CD14-positive monocyte (primary cell): ENCODE data around the gene SCN7A. TPM values are rescaled to one million over a fixed set of nuclear protein-coding genes. Genes with fewer than 3 reads are reported as not detected.
A peak's percentile ranks its signal among the peaks of the same experiment; 100 is the strongest.

Experiments
- DNase-seq, 3 donors: peaks; one replicate each; pipeline ENCODE4 v3.0.0-alpha.2; 2011 to 2022
- H2AFZ ChIP-seq: 2 replicates; pipeline ENCODE4 v1.6.0; 2012; ENCODE audit warnings: mild to moderate bottlenecking, low read depth, low read length, inconsistent platforms; ENCODE audit not compliant: insufficient read depth, poor library complexity, severe bottlenecking
- H3K27ac ChIP-seq, 2 donors: 1 replicate in 1 of 2; 2 replicates in 1 of 2; pipeline ENCODE4 v1.5.1; 2012 to 2013; ENCODE audit warnings: low read length in 2 of 2, control low read depth in 1 of 2, inconsistent platforms in 1 of 2, low read depth in 1 of 2, mild to moderate bottlenecking in 1 of 2
- H3K27me3 ChIP-seq, 2 donors: one replicate each; pipeline versions ENCODE4 v1.6.0 to v1.6.1; 2011 to 2013; ENCODE audit warnings: low read length in 2 of 2; ENCODE audit not compliant: control insufficient read depth in 2 of 2, insufficient read depth in 2 of 2
- H3K36me3 ChIP-seq, 2 donors: replicated peaks in 1 of 2; 1 replicate in 1 of 2; 2 replicates in 1 of 2; pipeline versions ENCODE4 v1.5.1 to v1.6.1; 2012 to 2013; ENCODE audit warnings: low read length in 2 of 2, control low read depth in 1 of 2, inconsistent platforms in 1 of 2, mild to moderate bottlenecking in 1 of 2; ENCODE audit not compliant: insufficient read depth in 2 of 2, control insufficient read depth in 1 of 2
- H3K4me1 ChIP-seq, 2 donors: 1 replicate in 1 of 2; 2 replicates in 1 of 2; pipeline versions ENCODE4 v1.5.1 to v1.6.1; 2012 to 2013; ENCODE audit warnings: low read length in 2 of 2, control low read depth in 1 of 2, inconsistent platforms in 1 of 2, mild to moderate bottlenecking in 1 of 2, moderate library complexity in 1 of 2; ENCODE audit not compliant: insufficient read depth in 2 of 2, control insufficient read depth in 1 of 2
- H3K4me2 ChIP-seq: replicated peaks from 2 replicates; pipeline ENCODE3; 2012; ENCODE audit warnings: low read length, moderate library complexity, mild to moderate bottlenecking; ENCODE audit not compliant: poor library complexity, severe bottlenecking; ENCODE audit errors: extremely low read depth
- H3K4me3 ChIP-seq, 3 experiments: fragments of 200-600 bp in 1 of 3; sonication (generic) in 1 of 3; replicated peaks in 1 of 3; 1 replicate in 2 of 3; 2 replicates in 1 of 3; pipeline ENCODE4 v1.5.1; 2011 to 2013; ENCODE audit warnings: low read length in 3 of 3, mild to moderate bottlenecking in 3 of 3, control low read depth in 2 of 3, low read depth in 2 of 3, inconsistent platforms in 1 of 3, moderate library complexity in 1 of 3
- H3K79me2 ChIP-seq: 2 replicates; pipeline ENCODE4 v1.6.0; 2012; ENCODE audit warnings: mild to moderate bottlenecking, control low read depth, inconsistent platforms, low read length, moderate library complexity; ENCODE audit not compliant: insufficient read depth
- H3K9ac ChIP-seq: 2 replicates; pipeline ENCODE4 v1.6.0; 2017; ENCODE audit warnings: low read length, mild to moderate bottlenecking; ENCODE audit not compliant: insufficient read depth, poor library complexity, severe bottlenecking
- H3K9me3 ChIP-seq, 2 donors: replicated peaks in 1 of 2; 1 replicate in 1 of 2; 2 replicates in 1 of 2; pipeline versions ENCODE4 v1.5.1 to v1.6.1; 2012 to 2013; ENCODE audit warnings: low read length in 2 of 2, control low read depth in 1 of 2; ENCODE audit not compliant: control insufficient read depth in 1 of 2, insufficient read depth in 1 of 2
- H4K20me1 ChIP-seq: 2 replicates; pipeline ENCODE4 v1.6.0; 2012; ENCODE audit warnings: mild to moderate bottlenecking, low read length, control low read depth, moderate library complexity; ENCODE audit not compliant: insufficient read depth
- H3K27ac Mint-ChIP-seq, 7 donors: one replicate each; pipeline ENCODE4 v1.8.0; 2020; ENCODE audit warnings: mild to moderate bottlenecking in 7 of 7, mixed read lengths in 7 of 7, moderate library complexity in 6 of 7, inconsistent platforms in 2 of 7
- H3K27me3 Mint-ChIP-seq, 3 donors: one replicate each; pipeline ENCODE4 v1.8.0; 2021 to 2022; ENCODE audit warnings: low read depth in 3 of 3, mild to moderate bottlenecking in 3 of 3, mixed read lengths in 3 of 3, moderate library complexity in 3 of 3, inconsistent platforms in 1 of 3
- H3K36me3 Mint-ChIP-seq, 2 donors: one replicate each; pipeline ENCODE4 v1.8.0; 2020; ENCODE audit warnings: mixed read lengths in 2 of 2, inconsistent platforms in 1 of 2, mild to moderate bottlenecking in 1 of 2
- H3K4me1 Mint-ChIP-seq: one replicate; pipeline ENCODE4 v1.8.0; 2020; ENCODE audit warnings: mild to moderate bottlenecking, mixed read lengths
- H3K4me3 Mint-ChIP-seq, 2 donors: one replicate each; pipeline ENCODE4 v1.8.0; 2020; ENCODE audit warnings: mild to moderate bottlenecking in 2 of 2, mixed read lengths in 2 of 2, moderate library complexity in 1 of 2
- H3K9me3 Mint-ChIP-seq, 7 donors: one replicate each; pipeline ENCODE4 v1.8.0; 2020 to 2022; ENCODE audit warnings: mixed read lengths in 7 of 7, mild to moderate bottlenecking in 6 of 7, moderate library complexity in 6 of 7, inconsistent platforms in 2 of 7
- CTCF ChIP-seq: fragments of 200-600 bp; IDR thresholded peaks from one replicate; pipeline ENCODE4 v1.8.0; 2022; ENCODE audit warnings: antibody characterized with exemption, mild to moderate bottlenecking
- WGBS: methylation state at CpG from one replicate; pipeline ENCODE4 v1.1.5; 2013; ENCODE audit warnings: missing lambda C conversion rate; ENCODE audit not compliant: insufficient coverage; 5-methylcytosine and 5-hydroxymethylcytosine counted together
- intact Hi-C, 2 donors: fragments of 100-400 bp; cut with micrococcal nuclease; formaldehyde crosslinking; loops; one replicate each; pipeline versions ENCODE4 v1.15.0 to v1.15.1; 2023
- polyA plus RNA-seq, 3 donors: library from polyadenylated mRNA; depleted of rRNA in 1 of 3; unstranded in 2 of 3; stranded (reverse) in 1 of 3; fragments of 300-500 nt in 2 of 3; fragments of >200 nt in 1 of 3; fragmentation: Illumina TruSeq in 2 of 3; gene quantifications; 1 replicate in 2 of 3; 2 replicates in 1 of 3; pipeline ENCODE4 v1.2.3, GENCODE V29; 2012 to 2021

SCN7A gene
- polyA plus RNA-seq, 3 donors = not detected

DNA sequence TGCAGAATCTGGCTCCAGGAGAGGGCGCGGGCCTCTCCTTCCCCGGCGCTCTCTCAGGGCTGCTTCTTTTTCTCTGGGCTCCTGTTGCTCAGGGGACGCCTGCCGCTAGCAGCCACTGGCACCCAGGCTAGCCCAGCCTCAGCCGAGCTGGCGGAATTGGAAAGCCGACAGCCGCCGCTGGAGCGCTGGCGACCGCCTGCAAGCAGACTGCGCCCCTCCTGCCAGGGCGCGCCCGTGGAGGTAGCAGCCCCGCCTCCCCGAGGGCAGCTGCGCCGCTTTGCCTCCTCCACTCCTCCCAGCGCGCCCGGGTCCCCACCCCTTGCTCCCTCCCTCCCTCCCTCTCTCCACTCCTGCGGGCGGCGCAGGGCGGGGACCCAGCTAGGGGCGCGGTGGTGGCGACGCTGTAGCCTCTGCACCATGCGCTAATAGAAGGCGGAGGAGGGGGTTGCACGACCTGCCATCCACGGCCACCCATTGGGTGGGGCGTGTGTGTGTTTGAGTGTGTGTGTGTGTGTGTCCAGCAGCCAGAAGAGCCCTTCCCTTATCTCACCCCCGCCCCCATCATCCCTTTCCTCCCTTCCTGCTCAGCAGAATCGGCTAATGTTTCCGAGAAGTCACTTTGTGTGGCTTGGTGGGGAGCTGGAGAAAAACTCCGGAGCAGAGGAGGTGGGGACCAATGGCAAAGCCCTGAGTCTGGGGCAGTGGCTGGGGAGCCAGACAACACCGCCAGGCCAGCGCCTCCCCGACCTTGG is 118.1 kb downstream of the SCN7A start, which contains the start of gene SCN9A:
Gene SCN9A, minus strand, starts transcription at position 209 of the 752 bp plus-strand sequence. CDS start 64,188 bp downstream, outside the sequence.
- DNase-seq = peak; percentile 9 to 12 (median 9)
- no peak for TF ChIP-seq CTCF
- Histone ChIP-seq H3K36me3 (no peaks in the 10 kb centered on the region), H3K27me3 (peaks cover 16 to 26% of the 10 kb centered on the region in 2 donors), H3K4me1 (peaks cover 9 to 23% of the 10 kb centered on the region in 2 donors), H3K9me3 (no peaks in the 10 kb centered on the region), H3K4me3 (peak within 1 kb of the TSS; percentile 32 to 84 (median 53)), H4K20me1 (no peaks in the 10 kb centered on the region), H3K9ac (peak within 1 kb of the TSS; percentile 56), H2AFZ (peak within 1 kb of the TSS; percentile 84), H3K79me2 (no peaks in the 10 kb centered on the region), H3K27ac (no peak within 1 kb of the TSS), H3K4me2 (peak within 1 kb of the TSS; percentile 96)
- no peaks in the 10 kb centered on the region for H3K36me3 Mint-ChIP-seq
- peak within 1 kb of the TSS; percentile 92 to 98 for H3K4me3 Mint-ChIP-seq
- peaks cover 27% of the 10 kb centered on the region for H3K4me1 Mint-ChIP-seq
- H3K27me3 Mint-ChIP-seq = peaks cover 8 to 20% (median 19%) of the 10 kb centered on the region in 3 donors
- no peaks in the 10 kb centered on the region for H3K9me3 Mint-ChIP-seq
- intact Hi-C loops = no loop called here
- peak within 1 kb of the TSS in 3 of 7 donors; percentile 13 to 75 (median 42) for H3K27ac Mint-ChIP-seq
- under 1% methylated on average over 13 of the region's 45 CpGs for WGBS

DNA sequence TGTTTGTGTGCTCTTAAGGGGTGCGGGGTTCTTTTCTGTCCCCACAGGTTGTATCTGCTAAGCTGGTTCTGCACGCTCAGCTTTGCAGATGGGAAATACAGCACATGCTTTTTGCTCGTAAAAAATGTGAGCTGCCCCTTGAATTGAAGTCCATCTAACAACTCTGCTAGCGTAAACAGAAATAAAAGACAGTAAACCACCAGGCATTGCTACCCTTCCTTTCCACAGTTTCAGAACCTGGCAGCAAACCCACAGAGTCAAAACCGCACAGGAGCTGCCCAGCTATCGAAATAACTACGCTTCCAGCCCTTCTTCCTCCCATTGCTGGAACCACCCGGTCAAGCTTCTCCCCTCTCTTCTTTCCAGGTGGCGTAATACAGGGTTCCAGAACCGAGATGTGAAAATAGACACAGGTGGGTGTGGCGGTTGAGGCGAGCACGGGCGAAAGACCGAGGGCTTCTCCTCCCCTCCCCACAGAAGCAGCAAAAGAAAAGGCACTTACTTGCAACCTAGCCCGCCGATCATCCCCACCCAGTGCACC is 118.8 kb downstream of the SCN7A start:
- Histone ChIP-seq H3K36me3 (no peaks in the 10 kb centered on the region), H3K4me3 (peak overlapping the region; percentile 32 to 84 (median 53)), H3K4me2 (peak overlapping the region; percentile 96), H4K20me1 (no peaks in the 10 kb centered on the region), H2AFZ (peak overlapping the region; percentile 84), H3K9ac (peak overlapping the region; percentile 56), H3K4me1 (peaks cover 9 to 23% of the 10 kb centered on the region in 2 donors), H3K9me3 (no peaks in the 10 kb centered on the region), H3K27me3 (peaks cover 16 to 26% of the 10 kb centered on the region in 2 donors), H3K79me2 (no peaks in the 10 kb centered on the region), H3K27ac (no peak overlapping the region)
- Mint-ChIP-seq H3K27me3 (peaks cover 8 to 20% (median 19%) of the 10 kb centered on the region in 3 donors), H3K9me3 (no peaks in the 10 kb centered on the region), H3K4me1 (peaks cover 27% of the 10 kb centered on the region), H3K4me3 (peak overlapping the region; percentile 92 to 98), H3K27ac (peak overlapping the region in 1 of 7 donors; percentile 13), H3K36me3 (no peaks in the 10 kb centered on the region)
- intact Hi-C loops = no loop called here
- no peak for DNase-seq
- WGBS = 0% methylated on average over 6 of the region's 17 CpGs
- TF ChIP-seq CTCF = no peak
